GM18870 (cell line): Measurements from ENCODE around the gene ZDHHC11.
A peak's percentile ranks its signal among the peaks of the same experiment; 100 is the strongest.

Experiments
- ATAC-seq: cut with Tn5 transposase; IDR thresholded peaks from one replicate; pipeline ENCODE4 v1.9.1; 2021; ENCODE audit warnings: moderate library complexity; ENCODE audit not compliant: unreplicated experiment

ZDHHC11 gene

GRCh38 chr5:850511-851006 is at the start of gene ZDHHC11:
Gene ZDHHC11 (minus strand): TSS chr5:850986. CDS start chr5:850602, 384 bp downstream.
- no peak for ATAC-seq

- no peak for ATAC-seq
Observed at GRCh38 chr5:893711-894110, 42.9 kb upstream of the ZDHHC11 start.

- ATAC-seq, result no peak
Observed at GRCh38 chr5:893137-893506, 42.3 kb upstream of the ZDHHC11 start.

- peak; percentile 84 for ATAC-seq
Observed at GRCh38 chr5:892394-893136, 41.8 kb upstream of the ZDHHC11 start, which contains the start of the genes BRD9 and TRIP13. Gene BRD9 (minus strand): TSS chr5:892801. CDS start chr5:892657, 144 bp downstream. Gene TRIP13 (plus strand): TSS chr5:892884. CDS start chr5:892999, 115 bp downstream.

- ATAC-seq, result no peak
Observed at GRCh38 chr5:891837-892393, 41.1 kb upstream of the ZDHHC11 start.

GRCh38 chr5:891117-891836 is 40.5 kb upstream of the ZDHHC11 start:
- no peak for ATAC-seq

- ATAC-seq, result no peak
Observed at GRCh38 chr5:889075-889710, 38.4 kb upstream of the ZDHHC11 start.

- no peak for ATAC-seq
Observed at GRCh38 chr5:888638-889035, 37.9 kb upstream of the ZDHHC11 start.

- no peak for ATAC-seq
Observed at GRCh38 chr5:887947-888637, 37.3 kb upstream of the ZDHHC11 start.

- no peak for ATAC-seq
Observed at GRCh38 chr5:886716-887325, 36.0 kb upstream of the ZDHHC11 start.

GRCh38 chr5:886036-886435 is 35.2 kb upstream of the ZDHHC11 start:
- no peak for ATAC-seq

GRCh38 chr5:885529-885928 is 34.7 kb upstream of the ZDHHC11 start:
- no peak for ATAC-seq

- ATAC-seq, result no peak
Observed at GRCh38 chr5:885127-885442, 34.3 kb upstream of the ZDHHC11 start.

GRCh38 chr5:884345-885126 is 33.8 kb upstream of the ZDHHC11 start:
- no peak for ATAC-seq

- no peak for ATAC-seq
Observed at GRCh38 chr5:883475-884181, 32.8 kb upstream of the ZDHHC11 start.

GRCh38 chr5:882253-883183 is 31.7 kb upstream of the ZDHHC11 start:
- ATAC-seq, result no peak

- ATAC-seq, result no peak
Observed at GRCh38 chr5:881551-881935, 30.8 kb upstream of the ZDHHC11 start.
